GM23338 (cell line): Measurements from ENCODE around the gene CYP2J2. TPM values are rescaled to one million over a fixed set of nuclear protein-coding genes. Genes with fewer than 3 reads are reported as not detected.

ENCODE experiments used
- CREB1 ChIP-seq: fragments of 250-450 bp; sonication (Bioruptor Pico); IDR thresholded peaks from 2 replicates; pipeline ENCODE4 v1.5.0; 2020; ENCODE audit warnings: low read depth, mild to moderate bottlenecking, moderate library complexity
- ETS1 ChIP-seq: IDR thresholded peaks from 2 replicates; pipeline ENCODE4 v1.6.1; 2016; ENCODE audit warnings: antibody characterized with exemption
- EZH2 ChIP-seq: fragments of 200-600 bp; sonication (generic); IDR thresholded peaks from one replicate; pipeline ENCODE4 v1.8.0; 2017; ENCODE audit warnings: antibody characterized with exemption, mild to moderate bottlenecking, low read depth; ENCODE audit not compliant: unreplicated experiment
- EZH2phosphoT487 ChIP-seq: fragments of 200-600 bp; sonication (generic); IDR thresholded peaks from one replicate; pipeline ENCODE4 v1.8.1; 2018; ENCODE audit warnings: antibody characterized with exemption; ENCODE audit not compliant: unreplicated experiment
- JUNB ChIP-seq: IDR thresholded peaks from one replicate; pipeline ENCODE4 v1.6.1; 2016; ENCODE audit warnings: antibody characterized with exemption; ENCODE audit not compliant: unreplicated experiment
- NANOG ChIP-seq: IDR thresholded peaks from 2 replicates; pipeline ENCODE4 v1.6.1; 2016; ENCODE audit warnings: antibody characterized with exemption, borderline replicate concordance
- POLR2AphosphoS5 ChIP-seq: IDR thresholded peaks from 2 replicates; pipeline ENCODE4 v1.6.1; 2016; ENCODE audit warnings: antibody characterized with exemption, low read depth
- REST ChIP-seq: IDR thresholded peaks from one replicate; pipeline ENCODE4 v1.6.1; 2018; ENCODE audit warnings: antibody characterized with exemption; ENCODE audit not compliant: unreplicated experiment
- STAT1 ChIP-seq: IDR thresholded peaks from one replicate; pipeline ENCODE4 v1.6.1; 2016; ENCODE audit warnings: antibody characterized with exemption; ENCODE audit not compliant: unreplicated experiment
- ZNF114 ChIP-seq: fragments of 250-450 bp; sonication (Bioruptor Pico); IDR thresholded peaks from 2 replicates; pipeline ENCODE4 v1.5.0; 2020; ENCODE audit warnings: mild to moderate bottlenecking, moderate library complexity
- ZNF331 ChIP-seq: fragments of 250-450 bp; sonication (Bioruptor Pico); IDR thresholded peaks from 2 replicates; pipeline ENCODE4 v1.5.0; 2020; ENCODE audit warnings: low read depth, mild to moderate bottlenecking, moderate library complexity
- ZNF462 ChIP-seq: fragments of 250-450 bp; sonication (Bioruptor Pico); IDR thresholded peaks from 2 replicates; pipeline ENCODE4 v1.5.0; 2020; ENCODE audit warnings: mild to moderate bottlenecking, moderate library complexity
- polyA plus RNA-seq: library from polyadenylated mRNA; unstranded; fragments of >200 nt; fragmentation: Nextera tagmentation; extraction: Ambion mirVana; gene quantifications from 2 replicates; pipeline ENCODE4 v1.2.1, GENCODE V29; 2016
- total RNA-seq: library from RNA; depleted of rRNA; stranded (reverse); fragments of >200 nt; shearing (Covaris generic); gene quantifications from 2 replicates; pipeline ENCODE4 v1.2.3, GENCODE V29; 2014

Gene CYP2J2
- total and polyA plus RNA-seq, 2 experiments from 2014 or later = 1.4 to 1.5 TPM

- TF ChIP-seq ZNF462 (CRISPR knock-in tag) (no peak), JUNB (no peak), ZNF331 (no peak), EZH2 (no peak), NANOG (no peak), ZNF114 (CRISPR knock-in tag) (no peak), EZH2phosphoT487 (no peak), CREB1 (CRISPR knock-in tag) (no peak), ETS1 (no peak), REST (no peak), POLR2AphosphoS5 (no peak), STAT1 (no peak)
Measured at GRCh38 chr1:59972216-59972927, 45.8 kb upstream of the CYP2J2 start (continued).
